ENCODE data around the gene USP2.
"Not testable (repeated sequence)": the region's sequence is repeated elsewhere in the genome, so short reads cannot be mapped to it uniquely, and the experiment has no call there.

Gene USP2

DNA sequence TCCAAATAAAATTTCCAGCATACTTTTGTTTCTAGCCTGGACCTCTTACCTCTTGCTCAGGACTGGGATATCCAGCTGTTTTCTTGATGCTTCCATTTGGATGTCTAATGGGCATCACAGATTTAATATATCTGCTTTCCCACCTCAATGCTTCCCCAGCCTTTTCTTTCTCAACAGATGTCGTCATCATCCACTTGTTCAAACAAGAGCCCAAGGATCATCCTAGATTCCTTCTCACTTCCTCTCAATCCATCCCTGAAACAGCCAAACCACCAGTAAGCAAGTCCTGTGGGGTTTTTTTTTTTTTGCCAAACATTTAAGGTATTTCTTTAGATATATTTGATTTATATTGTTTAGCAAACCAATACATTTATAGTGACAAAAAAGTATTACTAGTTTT lies 29.0 kb upstream of the USP2 start:
- no peak for DNase-seq

DNA sequence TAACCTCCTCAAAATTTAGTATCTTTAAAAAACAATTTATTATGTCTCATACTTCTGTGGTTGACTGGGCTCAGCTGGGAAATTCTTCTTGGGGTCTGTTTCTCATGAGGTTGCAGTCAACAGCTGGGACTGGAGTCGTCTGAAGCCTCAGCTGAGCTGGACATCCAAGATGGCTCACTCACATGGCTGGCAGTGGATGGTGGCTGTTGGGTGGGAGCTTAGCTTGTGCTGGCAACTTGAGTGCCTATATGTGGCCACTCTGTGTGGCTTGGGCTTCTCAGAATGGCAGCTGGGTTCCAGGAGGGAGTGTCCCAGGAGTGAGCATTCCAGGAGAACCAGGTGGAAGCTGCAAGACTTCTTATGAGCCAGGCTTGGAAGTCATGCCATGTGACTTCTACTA lies 28.2 kb upstream of the USP2 start:
- DNase-seq, result no peak

DNA sequence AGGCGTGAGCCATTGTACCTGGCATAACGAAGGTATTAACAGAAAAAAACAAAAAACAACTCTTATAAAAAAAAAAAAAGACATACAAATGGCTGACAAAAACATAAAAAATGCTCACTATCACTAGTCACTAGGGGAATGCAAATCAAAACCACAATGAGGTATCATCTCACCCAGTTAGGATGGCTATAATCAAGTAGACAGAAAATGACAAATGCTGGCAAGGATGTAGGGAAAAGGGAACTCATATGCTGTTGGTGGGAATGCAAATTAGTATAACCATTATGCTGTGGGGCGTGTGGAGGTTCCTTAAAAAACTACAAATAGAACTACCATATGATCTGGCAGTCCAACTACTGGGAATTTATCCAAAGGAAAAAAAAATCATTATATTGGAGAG lies 24.5 kb upstream of the USP2 start:
- no peak for DNase-seq

DNA sequence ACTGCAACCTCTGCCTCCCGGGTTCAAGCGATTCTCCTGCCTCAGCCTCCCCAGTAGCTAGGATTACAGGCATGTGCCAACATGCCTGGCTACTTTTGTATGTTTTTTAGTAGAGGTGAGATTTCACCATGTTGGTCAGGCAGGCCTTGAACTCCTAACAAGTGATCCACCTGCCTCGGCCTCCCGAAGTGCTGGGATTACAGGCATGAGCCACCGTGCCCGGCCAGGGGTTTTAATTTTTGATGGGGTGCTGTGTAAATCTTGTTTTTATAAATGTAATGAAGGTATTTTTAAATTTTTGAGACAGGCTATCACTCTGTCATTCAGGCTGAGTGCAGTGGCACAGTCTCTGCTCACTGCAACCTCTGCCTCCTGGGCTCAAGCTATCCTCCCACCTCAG lies 24.0 kb upstream of the USP2 start:
- not testable (repeated sequence) for DNase-seq

DNA sequence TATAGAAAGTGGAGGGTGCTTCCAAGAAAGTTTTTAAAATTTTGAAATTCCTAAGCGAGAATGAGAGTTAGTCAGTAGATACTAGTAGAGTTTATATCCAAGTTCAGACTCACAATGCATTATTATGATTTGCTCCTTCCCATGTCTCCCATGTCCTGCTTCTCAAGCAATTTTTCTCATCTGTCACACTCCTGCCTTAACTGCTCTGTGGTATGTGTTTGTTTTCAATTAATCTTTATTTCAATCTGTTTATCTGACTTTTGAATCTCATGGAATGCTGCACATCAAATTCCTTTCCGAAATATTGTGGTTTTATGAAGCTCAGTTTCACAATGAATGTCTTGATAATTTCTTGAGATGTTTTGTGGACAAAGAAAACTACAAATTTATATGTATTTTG lies 23.4 kb upstream of the USP2 start:
- DNase-seq, result no peak

DNA sequence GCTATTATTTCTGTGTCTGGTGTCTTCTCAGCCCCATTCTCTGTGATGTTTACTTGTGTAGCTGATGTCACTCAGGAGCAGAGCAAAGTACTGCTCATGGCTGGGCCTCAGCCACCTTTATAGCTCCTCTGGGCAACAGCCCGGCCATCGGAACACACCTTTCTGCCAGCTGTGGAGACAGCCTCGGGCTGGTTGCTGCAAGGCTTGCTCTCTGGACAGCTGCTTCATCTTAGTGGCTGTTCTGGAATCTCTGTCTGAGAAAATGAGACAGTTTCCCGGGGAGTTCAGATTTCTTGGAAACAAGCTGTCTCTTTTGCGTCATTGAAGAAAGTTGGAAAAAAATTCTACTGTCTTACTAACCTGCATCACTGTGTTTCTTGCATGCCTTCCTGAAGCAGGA lies 21.5 kb upstream of the USP2 start:
- no peak for DNase-seq

DNA sequence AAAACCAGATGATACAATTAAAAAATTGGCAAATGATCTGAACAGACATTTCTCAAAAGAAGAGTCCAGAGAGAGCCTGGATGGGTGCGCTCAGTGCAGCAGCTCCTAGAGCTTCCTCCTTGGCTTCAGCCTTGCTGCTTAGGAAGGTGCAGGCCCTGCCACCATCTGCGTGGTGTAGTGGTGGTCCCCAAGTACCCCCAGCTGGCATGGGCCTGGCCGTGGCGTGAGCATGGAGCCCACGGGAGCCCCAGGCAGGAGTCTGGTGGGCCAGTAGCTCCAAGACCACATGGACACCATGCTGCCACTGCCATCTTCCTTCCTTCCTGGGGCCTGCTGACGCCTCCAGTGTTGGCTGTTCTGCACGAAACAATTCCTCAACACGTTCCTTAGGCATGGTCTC lies 21.0 kb upstream of the USP2 start:
- no peak for DNase-seq

DNA sequence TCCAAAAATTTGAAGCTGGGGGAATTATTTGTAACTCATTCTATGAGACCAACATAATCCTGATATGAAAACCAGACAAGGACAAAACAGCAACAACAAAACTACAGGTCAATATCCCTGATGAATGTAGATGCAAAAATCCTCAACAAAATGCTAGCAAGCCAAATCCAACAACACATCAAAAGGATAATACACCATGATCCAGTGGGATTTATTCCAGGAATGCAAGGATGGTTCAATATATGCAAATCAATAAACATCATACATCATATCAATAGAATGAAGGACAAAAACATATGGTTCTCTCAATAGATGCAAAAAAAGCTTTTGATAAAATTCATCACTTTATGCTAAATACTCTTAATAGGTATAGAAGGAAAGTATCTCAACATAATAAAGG lies 19.4 kb upstream of the USP2 start:
- no peak for DNase-seq

DNA sequence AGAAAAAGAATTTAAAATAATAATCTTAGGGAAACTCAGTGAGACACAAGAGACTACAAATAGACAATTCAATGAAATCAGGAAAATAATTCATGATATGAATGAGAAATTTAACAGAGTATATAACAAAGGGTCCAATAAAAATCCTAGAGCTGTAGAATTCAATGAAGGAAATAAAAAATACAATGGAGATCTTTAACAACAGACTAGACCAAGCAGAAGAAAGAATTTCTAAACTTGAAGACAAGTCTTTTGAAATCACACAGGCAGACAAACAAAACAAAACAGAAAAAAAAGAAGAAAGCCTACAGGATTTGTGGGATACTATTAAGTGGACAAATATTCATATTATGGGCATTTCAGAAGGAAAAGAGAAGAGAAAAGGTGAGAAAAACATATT lies 16.2 kb upstream of the USP2 start:
- no peak for DNase-seq

DNA sequence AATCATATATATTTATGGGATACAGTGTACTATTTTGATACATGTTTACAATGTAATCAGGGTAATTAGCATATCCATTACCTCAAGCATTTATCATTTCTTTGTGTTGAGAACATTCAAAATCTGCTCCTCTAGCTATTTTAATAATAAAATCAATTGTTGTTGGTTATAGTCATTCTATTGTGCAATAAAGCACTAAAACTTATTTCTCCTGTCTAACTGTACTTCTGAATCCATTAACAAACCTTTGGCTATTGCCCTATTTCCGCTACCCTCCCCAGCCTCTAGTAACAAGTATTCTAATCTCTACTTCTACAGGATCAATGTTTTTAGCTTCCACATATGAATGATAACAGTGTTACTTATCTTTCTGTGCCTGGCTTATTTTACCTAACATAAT lies 15.3 kb upstream of the USP2 start:
- DNase-seq, result no peak

DNA sequence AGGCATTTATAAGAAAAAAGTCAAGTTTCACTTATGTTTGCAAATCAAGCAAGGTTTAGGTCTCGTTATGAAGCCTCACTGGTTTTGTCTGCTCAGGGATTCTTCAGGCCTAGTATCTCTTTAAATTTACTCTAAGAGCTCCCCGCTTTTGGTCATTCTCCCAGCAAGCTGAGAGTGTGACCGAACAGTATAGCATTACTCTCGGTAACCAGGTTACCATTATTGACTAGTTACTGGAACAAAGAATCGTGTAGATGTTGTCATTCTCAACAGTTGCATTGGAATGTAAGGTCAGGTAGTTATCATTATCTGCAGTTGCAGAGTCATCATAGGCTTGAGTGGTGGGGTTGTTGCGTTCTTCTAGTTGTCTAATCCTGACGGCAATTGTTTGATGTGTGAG lies 9.8 kb upstream of the USP2 start:
- DNase-seq, result no peak

DNA sequence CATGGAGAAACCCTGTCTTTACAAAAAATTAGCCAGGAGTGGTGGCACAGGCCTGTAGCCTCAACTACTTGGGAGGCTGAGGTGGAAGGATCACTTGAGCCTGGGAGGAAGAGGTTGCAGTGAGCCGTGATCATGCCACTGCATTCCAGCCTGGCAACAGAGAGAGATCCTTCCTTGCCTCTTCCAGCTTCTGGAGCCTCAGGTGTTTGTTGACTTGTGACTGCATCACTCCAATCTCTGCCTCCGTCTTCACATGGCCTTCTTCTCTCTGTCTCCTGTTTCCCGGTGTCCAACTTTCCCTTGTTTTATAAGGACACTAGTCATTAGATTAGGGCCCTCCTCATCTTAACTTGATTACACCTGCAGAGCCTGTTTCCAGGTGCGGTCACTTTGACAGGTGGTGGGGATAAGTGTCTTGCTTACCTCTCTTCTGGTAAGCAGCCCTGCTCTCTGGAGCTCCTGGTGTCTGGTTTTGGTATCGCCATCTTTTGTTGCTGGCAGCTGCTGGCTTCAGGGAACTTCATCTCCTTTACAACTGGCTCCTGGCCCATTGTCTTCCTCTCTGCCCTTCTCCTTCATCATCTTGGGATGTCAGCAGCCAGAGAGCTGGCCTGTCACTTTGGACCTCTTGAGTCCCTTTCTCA lies 8.2 kb upstream of the USP2 start:
- DNase-seq, result no peak

DNA sequence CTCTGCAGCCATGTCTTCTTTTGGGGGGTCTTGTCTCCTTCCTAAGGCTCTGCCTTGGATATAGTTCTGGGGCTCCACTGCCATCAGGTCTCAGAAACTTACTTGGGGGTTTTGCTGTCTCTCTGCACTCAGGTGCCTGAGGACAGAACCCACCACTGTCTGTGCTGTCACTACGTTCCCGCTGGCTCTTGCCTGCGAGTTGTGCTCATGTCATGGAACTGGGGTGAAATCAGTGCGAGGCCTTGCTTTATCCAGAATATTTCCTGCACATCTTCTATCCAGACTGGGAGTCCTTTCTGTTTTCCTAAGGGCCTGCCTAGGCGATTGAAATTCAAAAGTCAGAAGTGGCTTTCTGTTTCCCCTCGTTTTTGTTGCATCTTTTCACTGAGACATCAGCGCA lies 6.6 kb upstream of the USP2 start:
- DNase-seq, result no peak

DNA sequence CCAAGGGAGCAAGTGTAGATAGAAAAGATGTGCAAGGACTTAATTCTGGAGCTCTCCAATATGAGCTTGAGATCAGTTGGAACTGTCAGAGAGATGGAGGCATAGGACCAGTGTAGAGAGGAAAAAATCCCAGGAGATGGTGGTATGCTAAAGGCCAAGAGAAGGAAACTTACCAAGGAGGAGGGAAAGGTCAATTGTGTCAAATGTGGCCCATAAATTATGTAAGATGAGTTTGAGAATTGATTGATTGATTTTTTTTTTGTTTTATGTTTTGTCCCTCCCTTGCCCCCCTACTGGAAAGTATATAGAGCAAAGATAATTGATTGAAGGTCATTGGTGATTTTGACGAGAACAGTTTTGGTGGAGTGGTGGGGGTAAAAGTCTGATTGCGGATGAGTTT lies 2.8 kb upstream of the USP2 start:
- no peak for DNase-seq

DNA sequence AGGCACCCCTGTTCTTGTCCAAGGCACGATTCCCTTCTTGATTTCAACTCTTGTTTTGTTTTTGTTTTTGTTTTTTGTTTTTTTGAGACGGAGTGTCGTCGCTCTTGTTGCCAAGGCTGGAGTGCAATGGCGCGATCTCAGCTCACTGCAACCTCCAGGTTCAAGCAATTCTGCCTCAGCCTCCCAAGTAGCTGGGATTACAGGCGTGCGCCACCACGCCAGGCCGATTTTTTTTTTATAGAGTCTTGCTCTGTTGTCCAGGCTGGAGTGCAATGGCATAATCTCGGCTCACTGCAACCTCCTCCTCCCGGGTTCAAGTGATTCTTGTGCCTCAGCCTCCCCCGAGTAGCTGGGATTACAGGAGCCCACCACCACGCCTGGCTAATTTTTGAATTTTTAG lies 1.0 kb upstream of the USP2 start:
- DNase-seq, result not testable (repeated sequence)

DNA sequence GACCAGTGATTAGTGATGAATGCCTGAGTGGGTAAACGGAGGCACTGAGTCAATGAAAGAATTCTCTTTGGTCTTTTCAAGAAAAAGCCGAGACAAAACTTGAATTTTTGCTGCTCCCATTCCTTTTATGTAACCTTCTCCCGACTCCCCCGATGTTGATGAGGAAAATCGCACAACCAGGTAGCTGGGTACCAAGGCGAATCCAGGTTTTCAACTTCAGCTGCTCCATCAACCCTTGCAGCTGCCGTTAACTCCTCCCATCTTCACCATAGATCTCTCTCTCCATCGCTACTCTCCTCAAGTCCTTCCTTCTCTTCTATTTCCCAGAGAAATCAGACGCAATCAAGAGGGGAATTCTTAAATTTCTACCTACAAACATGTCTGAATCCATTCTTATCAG lies 611 bp upstream of the USP2 start:
- no peak for DNase-seq

DNA sequence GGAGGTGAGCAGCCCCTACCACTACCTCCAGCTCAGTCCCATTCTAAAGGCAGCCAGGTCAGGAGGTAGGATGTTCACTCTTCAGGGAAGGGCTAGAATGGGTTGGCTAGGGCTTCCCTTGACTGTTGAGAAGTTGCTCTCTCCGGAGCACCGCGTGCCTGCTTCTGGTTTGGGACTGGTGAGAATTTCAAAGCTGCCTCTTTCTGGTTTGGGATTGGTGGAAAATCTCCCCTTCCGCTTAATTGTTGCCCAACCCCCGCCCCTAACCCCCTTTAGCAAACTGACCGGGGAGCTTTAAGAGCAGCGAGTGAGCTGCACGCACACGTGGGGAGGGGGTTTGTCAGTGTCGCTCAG lies 686 bp downstream of the USP2 start:
- no peak for DNase-seq

DNA sequence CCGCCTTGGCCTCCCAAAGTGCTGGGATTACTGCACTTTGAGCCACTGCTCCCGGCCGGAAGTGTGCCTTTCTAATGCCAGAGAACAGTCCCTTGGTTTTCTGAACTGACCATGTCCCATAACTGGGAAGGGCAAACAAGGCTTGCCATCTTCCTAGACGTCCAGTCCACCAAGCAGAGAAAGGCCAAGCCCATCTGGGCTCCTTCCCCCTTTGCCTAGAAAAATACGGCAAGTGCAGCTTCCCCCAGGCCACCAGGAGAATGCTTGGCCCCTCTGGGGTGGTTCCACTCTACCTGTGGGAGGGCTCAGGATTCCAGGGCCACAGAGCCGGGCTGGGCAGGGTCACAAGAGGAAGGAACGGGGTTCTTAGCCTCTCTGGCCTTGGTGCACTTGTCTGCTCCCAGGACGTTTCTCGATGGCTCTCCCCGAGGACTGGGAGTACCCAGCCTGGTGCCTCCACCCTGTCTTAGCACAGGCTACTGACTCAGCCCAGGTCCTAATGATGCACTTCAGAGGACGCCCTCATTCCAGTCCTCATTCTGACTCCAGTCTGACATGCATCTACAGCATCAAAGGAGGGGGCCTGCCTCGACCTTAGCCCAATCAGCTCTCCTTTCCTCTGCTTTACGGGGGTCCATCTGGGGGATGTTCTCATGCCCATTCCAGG lies 1.2 kb downstream of the USP2 start:
- no peak for DNase-seq

DNA sequence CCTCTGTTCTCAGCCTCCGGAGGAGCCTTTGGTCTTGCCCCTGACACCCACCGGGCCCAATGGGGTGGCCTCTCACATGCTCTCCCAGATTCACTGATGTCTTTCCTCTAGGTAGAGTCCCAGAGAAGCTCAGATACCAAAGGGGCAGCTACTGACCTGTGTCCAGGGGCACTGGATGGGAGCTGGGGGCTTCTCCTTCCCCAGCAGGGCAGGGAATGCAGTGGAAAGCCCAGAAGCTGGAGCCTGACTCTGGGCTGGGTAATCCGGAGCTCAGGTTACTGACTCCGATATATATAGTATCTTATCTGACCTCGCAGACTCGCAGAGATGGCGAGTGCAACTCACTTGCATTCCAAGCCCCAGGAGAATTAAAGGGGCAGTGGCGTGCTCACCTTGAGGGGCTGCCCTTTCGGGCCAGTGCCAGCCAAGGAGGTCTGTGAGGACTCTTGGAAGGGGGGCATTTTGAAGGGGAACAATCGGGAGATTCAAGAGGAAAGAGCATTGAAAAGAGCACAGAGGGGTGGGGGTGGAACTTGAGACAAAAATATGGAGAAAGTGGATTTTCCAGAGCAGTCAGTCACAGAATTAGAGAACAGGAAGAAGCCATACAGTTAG lies 2.5 kb downstream of the USP2 start:
- no peak for DNase-seq

DNA sequence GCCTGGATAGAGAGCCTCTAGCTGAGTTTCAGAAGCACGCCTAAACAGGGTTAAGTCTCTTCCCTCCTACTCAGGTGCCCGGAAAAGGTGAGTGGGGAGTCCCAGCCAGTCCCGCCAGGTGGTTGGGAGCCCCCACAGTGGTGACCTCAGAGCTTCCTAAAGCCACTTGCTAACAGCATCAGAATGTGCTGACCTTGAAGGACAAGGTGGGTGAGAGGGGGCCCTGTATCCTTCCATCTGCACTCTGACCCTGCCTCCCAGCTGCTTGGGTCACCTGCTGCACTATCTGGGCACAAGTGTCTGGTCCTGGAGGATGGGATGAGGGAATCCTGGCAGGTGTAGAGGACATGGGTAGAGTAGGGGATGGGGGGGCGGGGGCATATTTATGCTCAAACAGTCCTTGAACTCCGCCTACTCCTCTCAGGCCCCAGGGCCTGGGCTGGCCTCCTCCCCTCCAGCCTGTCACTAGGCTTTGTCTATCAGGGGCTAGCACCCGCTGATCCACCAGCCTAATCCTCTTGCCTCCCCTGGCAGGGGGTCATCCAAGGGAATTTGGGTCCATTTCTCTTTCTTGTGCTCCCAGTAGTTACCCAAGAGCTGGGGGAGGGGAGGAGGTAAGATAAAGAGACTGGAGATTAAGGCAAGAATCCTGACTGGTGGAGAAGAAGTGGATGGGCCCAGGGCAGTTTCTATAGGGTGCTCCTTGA lies 3.4 kb downstream of the USP2 start:
- no peak for DNase-seq

DNA sequence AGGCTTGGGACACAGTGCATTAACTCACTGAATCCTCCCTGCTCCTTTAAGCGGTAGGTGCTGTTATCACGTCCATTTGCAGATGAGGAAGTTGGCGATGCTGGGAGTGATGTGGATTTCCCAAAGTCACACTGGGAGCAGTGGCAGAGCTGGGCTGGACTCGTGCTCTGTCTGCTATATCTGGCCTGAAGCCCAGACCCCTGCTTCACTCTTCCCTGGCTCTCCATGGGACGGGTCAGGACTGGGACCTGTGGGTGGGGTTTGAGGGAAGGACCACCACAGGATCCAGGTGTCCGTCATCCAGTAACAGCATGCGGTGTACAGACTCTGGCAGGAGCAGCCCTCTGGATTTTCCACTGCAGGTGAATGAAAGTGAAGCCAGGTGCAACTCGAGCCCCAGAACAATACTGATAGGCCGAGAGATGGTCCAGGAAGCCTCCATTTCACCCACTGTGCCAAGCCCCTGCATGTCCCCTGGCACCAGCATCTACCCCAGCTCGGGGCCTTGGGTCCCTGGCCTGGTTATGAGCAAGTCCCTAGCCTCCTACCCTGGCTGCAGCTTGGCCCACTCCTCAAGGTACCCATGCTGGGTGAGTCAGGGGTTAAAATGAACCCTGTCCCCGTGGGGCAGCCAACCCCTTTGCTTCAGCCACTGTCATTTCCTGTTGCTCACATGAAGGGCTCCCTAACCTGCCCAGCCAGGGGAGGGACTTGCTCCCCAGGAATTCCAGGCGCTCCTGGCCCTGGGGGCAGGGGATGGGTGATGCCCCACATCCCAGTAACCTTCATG lies 4.2 kb downstream of the USP2 start:
- DNase-seq, result no peak

DNA sequence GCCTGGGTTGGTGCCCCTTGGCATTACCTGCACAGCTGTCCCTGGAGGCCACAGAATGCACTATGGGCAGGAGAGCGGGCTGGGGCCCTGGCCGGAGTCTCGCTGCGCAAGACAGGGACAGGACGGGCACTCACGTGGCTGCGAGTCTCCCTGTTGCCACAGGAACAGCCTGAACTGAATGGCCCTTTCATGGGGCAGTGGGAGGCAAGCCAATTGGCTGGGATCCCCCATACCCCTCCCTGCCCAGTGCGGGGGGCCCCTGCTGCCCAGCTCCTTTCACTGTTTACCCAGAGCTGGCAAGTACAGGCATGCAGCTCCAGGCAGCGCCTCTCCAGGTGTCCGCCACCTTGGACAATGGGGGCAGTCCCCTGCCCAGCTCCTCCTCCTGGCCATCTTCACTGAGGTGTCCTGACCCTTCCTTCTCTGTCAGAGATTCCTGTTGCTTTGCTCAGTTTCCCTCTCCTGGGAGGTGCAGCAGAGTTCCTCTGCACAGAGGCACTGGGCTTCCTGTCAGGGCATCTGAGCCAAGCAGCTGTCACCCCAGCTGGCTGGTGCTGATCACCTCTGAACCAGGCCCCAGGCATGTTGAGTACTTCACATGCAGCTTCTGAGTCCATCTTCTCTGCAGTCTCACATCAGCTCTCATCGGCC lies 5.2 kb downstream of the USP2 start:
- no peak for DNase-seq
